Activated CD8-positive, alpha-beta memory T cell treated with anti-CD3 and anti-CD28 coated beads, Interleukin-2, amount 10 ng/mL, durations not matched to agents 7 days and 5 days (primary cell): ENCODE measurements around the gene HAUS8. TPM values are rescaled to one million over a fixed set of nuclear protein-coding genes. Genes with fewer than 3 reads are reported as not detected.
"Not testable (repeated sequence)": the region's sequence is repeated elsewhere in the genome, so short reads cannot be mapped to it uniquely, and the experiment has no call there.

Experiments used
- ATAC-seq: fragments of 150-1000 bp; cut with Tn5 transposase; one replicate; pipeline ENCODE4 v1.10.0; 2021; ENCODE audit warnings: moderate library complexity
- CTCF ChIA-PET: fragments of 350-600 bp; sonication (Branson Sonifier 250); formaldehyde crosslinking; loops from one replicate; lab custom pipeline; 2021; ENCODE audit warnings: antibody characterized with exemption; lab: Charles Lee
- DNase-seq: peaks from one replicate; pipeline ENCODE4 v3.0.0-alpha.2; 2020
- H3K27ac Mint-ChIP-seq: one replicate; pipeline ENCODE4 v1.8.0; 2021; ENCODE audit warnings: mild to moderate bottlenecking, mixed read lengths
- H3K27me3 Mint-ChIP-seq: one replicate; pipeline ENCODE4 v1.8.0; 2021; ENCODE audit warnings: mixed read lengths
- H3K36me3 Mint-ChIP-seq: one replicate; pipeline ENCODE4 v1.8.0; 2021; ENCODE audit warnings: mild to moderate bottlenecking, mixed read lengths
- H3K4me1 Mint-ChIP-seq: one replicate; pipeline ENCODE4 v1.8.0; 2021; ENCODE audit warnings: mixed read lengths
- H3K4me3 Mint-ChIP-seq: one replicate; pipeline ENCODE4 v1.8.0; 2021; ENCODE audit warnings: mild to moderate bottlenecking, moderate library complexity, mixed read lengths
- H3K9me3 Mint-ChIP-seq: one replicate; pipeline ENCODE4 v1.8.0; 2022; ENCODE audit warnings: low read depth, mixed read lengths
- total RNA-seq, 2 experiments: library from RNA; stranded (reverse); gene quantifications; one replicate each; pipeline ENCODE4 v1.2.3, GENCODE V29; 2021

HAUS8 gene
- total RNA-seq, 2 experiments from 2014 or later: 62.1 to 73.0 TPM

DNA sequence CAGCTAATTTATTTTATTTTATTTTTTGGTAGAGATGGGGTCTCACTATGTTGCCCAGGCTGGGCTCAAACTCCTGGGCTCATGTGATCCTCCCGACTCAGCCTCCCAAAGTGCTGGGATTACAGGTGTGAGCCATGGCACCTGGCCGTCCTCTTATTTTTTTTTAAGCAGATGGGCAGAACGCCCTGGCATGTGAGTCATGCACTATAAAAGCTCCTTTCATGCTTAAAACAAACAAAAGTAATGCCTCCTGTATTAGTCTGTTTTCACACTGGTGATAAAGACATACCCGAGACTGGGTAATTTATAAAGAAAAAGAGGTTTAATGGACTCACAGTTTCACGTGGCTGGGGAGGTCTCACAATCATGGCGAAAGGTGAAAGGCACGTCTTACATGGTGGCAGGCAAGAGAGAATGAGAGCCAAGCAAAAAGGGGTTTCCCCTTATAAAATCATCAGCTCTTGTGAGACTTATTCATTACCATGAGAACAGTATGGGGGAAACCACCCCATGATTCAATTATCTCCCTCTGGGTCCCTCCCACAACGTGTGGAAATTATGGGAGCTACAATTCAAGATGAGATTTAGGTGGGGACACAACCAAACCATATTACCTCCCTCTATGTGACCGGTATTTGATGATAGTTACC, 60.9 kb downstream of the HAUS8 start:
- ATAC-seq, CTCF ChIA-PET, H3K4me3 Mint-ChIP-seq, H3K27ac Mint-ChIP-seq, H3K4me1 Mint-ChIP-seq, DNase-seq, H3K27me3 Mint-ChIP-seq, H3K36me3 Mint-ChIP-seq, H3K9me3 Mint-ChIP-seq: not testable (repeated sequence)

DNA sequence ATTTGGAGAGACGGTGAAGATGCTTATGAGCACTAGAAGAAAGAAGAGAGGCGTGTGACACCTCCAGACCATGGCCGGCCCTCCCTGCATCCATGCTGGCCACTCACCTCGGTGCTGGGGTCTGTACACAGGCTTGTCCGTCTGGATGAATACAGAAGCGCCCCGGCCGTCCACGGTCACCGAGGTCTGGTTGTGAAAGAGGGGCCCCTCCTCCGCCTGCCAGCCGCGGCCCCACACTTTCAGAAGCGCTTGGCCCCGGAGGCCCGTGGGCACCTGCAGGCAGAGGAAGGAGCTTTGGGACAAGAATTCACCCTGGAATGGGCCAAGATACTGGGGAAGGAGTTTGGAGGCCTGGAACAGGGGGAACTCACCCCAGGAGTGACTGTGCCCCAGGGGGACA, 63.8 kb downstream of the HAUS8 start:
- no peak for ATAC-seq
- CTCF ChIA-PET: no interaction called here
- no peak overlapping the region for H3K4me3 Mint-ChIP-seq

DNA sequence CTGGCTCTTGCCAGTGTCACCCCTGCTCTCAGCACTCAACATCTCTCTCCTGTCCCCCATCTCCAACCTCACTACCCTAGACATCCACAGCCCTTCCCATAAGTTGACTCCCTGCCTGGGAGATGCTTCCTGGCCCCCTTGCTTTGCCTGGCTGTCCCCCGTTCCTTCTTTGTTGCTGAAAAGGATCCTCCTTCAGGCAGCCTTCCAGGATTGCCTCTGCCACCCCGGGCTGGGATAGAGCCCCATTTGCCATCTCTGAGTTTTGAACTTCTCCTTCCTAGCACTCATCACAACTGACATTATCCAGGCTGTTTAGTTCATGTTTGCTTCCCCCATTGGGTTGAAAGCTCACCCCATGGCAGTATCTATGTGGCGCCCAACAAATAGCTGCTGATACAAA, 68.7 kb downstream of the HAUS8 start:
- CTCF ChIA-PET: no interaction called here
- DNase-seq: no peak
- Mint-ChIP-seq H3K4me3 (no peak overlapping the region), H3K9me3 (no peaks in the 10 kb centered on the region), H3K27ac (no peak overlapping the region), H3K4me1 (peaks cover 5% of the 10 kb centered on the region), H3K36me3 (no peaks in the 10 kb centered on the region), H3K27me3 (no peaks in the 10 kb centered on the region)
- ATAC-seq: no peak

More for the DNA sequence above, 63.8 kb downstream of the HAUS8 start:
- no peaks in the 10 kb centered on the region for H3K27me3 Mint-ChIP-seq
- DNase-seq: no peak
- no peak overlapping the region for H3K27ac Mint-ChIP-seq
- no peaks in the 10 kb centered on the region for H3K36me3 Mint-ChIP-seq
- no peaks in the 10 kb centered on the region for H3K4me1 Mint-ChIP-seq
- no peaks in the 10 kb centered on the region for H3K9me3 Mint-ChIP-seq

DNA sequence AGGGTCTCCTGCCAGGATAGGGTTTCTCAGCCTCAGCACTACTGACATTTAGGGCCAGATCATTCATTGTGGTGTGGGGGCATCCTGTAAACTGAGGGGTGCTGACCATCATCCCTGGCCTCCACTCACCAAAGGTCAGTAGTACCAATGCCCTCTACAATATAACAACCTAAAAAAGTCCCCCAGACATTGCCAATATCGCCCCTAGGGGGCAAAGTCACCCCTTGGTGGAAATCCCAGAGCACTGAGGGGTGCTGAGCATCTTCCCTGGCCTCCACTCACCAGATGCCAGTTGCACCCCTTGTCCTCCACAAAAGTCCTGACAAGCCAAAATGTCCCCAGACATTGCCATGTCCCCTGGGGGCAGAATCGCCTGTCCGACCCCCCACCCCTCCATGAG, 70.3 kb downstream of the HAUS8 start:
- ATAC-seq (no peak), DNase-seq (no peak)
- no peaks in the 10 kb centered on the region for H3K9me3 Mint-ChIP-seq
- H3K27me3 Mint-ChIP-seq: no peaks in the 10 kb centered on the region
- H3K4me3 Mint-ChIP-seq: no peak overlapping the region
- no peaks in the 10 kb centered on the region for H3K36me3 Mint-ChIP-seq
- H3K27ac Mint-ChIP-seq: no peak overlapping the region
- peaks cover 9% of the 10 kb centered on the region for H3K4me1 Mint-ChIP-seq
- CTCF ChIA-PET: no interaction called here

DNA sequence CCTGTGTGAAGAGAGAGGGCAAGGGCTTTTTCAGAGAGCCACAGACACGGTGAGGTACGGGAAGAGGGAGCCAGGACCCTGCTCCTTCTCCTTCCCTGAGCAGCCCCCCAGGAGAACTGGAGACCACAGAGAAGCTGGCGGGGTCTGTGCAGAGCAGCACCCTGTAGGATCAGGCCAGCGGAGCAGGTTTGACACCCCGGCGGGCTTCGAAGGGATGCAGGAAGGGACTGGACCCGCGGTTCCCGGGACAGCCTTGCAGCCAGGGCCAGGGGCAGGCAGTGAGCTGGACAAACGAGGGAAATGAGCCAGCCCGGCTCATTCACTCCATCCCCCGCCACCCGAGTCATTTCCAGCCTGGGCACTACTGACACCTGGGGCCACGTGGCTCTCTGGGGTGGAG, 70.9 kb downstream of the HAUS8 start:
- Mint-ChIP-seq H3K4me1 (peaks cover 9% of the 10 kb centered on the region), H3K4me3 (no peak overlapping the region), H3K27me3 (no peaks in the 10 kb centered on the region), H3K27ac (no peak overlapping the region), H3K9me3 (no peaks in the 10 kb centered on the region), H3K36me3 (no peaks in the 10 kb centered on the region)
- no peak for ATAC-seq
- no peak for DNase-seq
- CTCF ChIA-PET: no interaction called here

DNA sequence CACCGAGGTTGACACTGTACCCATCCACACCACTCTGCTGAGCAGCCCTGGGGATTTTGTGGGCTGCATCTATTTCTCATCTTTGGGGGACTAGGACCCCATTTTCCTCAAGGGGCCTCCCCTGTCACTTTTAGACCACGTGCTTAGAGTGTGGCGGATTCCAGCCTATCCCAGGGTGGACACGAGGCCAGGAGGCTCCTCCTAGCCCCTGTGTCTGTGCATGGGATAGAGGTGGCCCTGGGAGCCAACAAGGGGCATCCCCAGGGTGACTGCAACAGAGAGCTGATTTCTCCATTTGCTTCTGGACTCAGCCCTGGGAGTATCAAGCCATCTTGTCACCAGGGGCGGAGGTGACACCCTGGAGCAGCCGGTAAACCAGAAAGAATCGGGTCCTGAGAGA, 72.8 kb downstream of the HAUS8 start:
- ATAC-seq (no peak), DNase-seq (no peak)
- Mint-ChIP-seq H3K27me3 (no peaks in the 10 kb centered on the region), H3K4me3 (no peak overlapping the region), H3K9me3 (peaks cover 4% of the 10 kb centered on the region), H3K4me1 (peaks cover 9% of the 10 kb centered on the region), H3K27ac (no peak overlapping the region), H3K36me3 (no peaks in the 10 kb centered on the region)
- CTCF ChIA-PET: interaction anchor here (0.6 kb wide), 1 partner anchor 230 kb away, joined by 3 read pairs; no protein-coding TSS in a partner anchor

DNA sequence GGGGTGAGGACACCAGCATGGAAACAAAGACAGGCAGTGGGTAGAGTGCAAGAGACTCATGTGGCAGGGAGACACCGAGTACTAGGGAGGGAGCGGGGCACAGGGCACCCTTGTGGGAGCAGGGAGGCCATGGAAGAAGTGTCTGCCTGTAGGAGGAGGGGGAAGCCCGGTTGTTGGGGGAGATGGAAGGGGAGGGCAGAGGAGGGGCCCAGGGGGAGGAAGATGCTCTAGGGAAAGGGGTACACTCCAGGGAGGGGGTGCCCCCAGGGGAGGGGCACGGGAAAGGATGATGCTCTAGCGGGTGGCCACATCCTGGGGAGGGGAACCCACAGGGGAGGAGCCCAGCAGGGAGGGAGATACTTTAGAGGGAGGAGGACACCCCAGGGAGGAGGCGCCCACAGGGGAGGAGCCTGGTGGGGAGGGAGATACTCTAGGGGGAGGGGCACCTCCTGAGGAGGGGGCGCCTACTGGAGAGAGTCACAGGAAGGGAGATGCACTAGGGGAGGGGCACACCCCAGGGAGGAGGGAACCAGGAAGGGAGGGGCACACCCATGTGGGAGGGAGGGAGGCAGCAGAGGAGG, 73.6 kb downstream of the HAUS8 start:
- Mint-ChIP-seq H3K27me3 (no peaks in the 10 kb centered on the region), H3K4me3 (peak overlapping the region; percentile 2), H3K27ac (peak overlapping the region; percentile 74), H3K36me3 (no peaks in the 10 kb centered on the region), H3K4me1 (peaks cover 9% of the 10 kb centered on the region), H3K9me3 (peaks cover 4% of the 10 kb centered on the region)
- ATAC-seq (peak; percentile 89), DNase-seq (peak; percentile 85)
- CTCF ChIA-PET: no interaction called here

Other genes starting within 250 kb of the HAUS8 start
- gene SIN3B, start 246.1 kb downstream of the HAUS8 start, total RNA-seq: 10 to 100 TPM; 29.1 to 30.5 TPM
- under 1 TPM; 0.12 to 0.59 TPM for gene F2RL3, start 186.5 kb downstream of the HAUS8 start, total RNA-seq
- gene CPAMD8, start 48.6 kb downstream of the HAUS8 start, total RNA-seq: 1 to 10 TPM in 1 of 2 experiments, under 1 TPM in 1; 0.21 to 1.3 TPM
- gene MYO9B, start 325 bp upstream of the HAUS8 start, total RNA-seq: 100 to 1,000 TPM; 280 to 356 TPM
- 10 to 100 TPM; 22.1 to 23.6 TPM for gene USE1, start 139.9 kb upstream of the HAUS8 start, total RNA-seq
- gene OCEL1, start 150.8 kb upstream of the HAUS8 start, total RNA-seq: 10 to 100 TPM; 23.3 to 27.4 TPM
- 1 to 10 TPM; 2.7 to 4.7 TPM for gene NR2F6, start 170.5 kb upstream of the HAUS8 start, total RNA-seq
- gene USHBP1, start 189.3 kb upstream of the HAUS8 start, total RNA-seq: not detected
- 100 to 1,000 TPM; 113 to 117 TPM for gene BABAM1, start 192.0 kb upstream of the HAUS8 start, total RNA-seq
- gene ANKLE1, start 206.4 kb upstream of the HAUS8 start, total RNA-seq: 10 to 100 TPM in 1 of 2 experiments, 1 to 10 TPM in 1; 9.2 to 17.2 TPM
- gene ABHD8, start 228.0 kb upstream of the HAUS8 start, total RNA-seq: 10 to 100 TPM; 10.1 to 10.7 TPM
- 100 to 1,000 TPM in 1 of 2 experiments, 10 to 100 TPM in 1; 94.7 to 115 TPM for gene MRPL34, start 230.4 kb upstream of the HAUS8 start, total RNA-seq
- 10 to 100 TPM; 47.7 to 58.9 TPM for gene DDA1, start 234.1 kb upstream of the HAUS8 start, total RNA-seq